NCI-H524 (cell line): ENCODE results near the gene RCBTB1.
"Not testable (repeated sequence)": the region's sequence is repeated elsewhere in the genome, so short reads cannot be mapped to it uniquely, and the experiment has no call there.

ENCODE experiments used
- DNase-seq, 2 experiments: peaks; one replicate each; lab custom pipeline; 2025; lab: John Stamatoyannopoulos, UW

Gene RCBTB1

GRCh38 chr13:49512578-49512977 is 72.8 kb downstream of the RCBTB1 start:
- DNase-seq, result no peak

DNA sequence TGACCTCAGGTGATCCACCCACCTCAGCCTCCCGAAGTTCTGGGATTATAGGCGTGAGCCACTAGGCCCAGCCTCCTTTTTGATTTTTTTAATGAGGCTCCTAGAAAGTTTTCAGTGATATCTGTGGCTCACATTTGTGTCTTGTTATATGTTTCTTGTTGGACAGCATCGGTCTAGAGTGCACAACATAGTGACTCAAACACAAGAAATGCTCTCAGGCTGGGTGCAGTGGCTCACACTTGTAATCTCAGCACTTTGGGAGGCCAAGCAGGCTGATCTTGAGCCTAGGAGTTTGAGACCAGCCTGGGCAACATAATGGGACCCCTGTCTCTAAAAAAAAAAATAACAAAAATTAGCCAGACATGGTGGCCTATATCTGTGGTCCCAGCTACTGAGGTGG is 81.4 kb downstream of the RCBTB1 start:
- DNase-seq, result no peak

DNA sequence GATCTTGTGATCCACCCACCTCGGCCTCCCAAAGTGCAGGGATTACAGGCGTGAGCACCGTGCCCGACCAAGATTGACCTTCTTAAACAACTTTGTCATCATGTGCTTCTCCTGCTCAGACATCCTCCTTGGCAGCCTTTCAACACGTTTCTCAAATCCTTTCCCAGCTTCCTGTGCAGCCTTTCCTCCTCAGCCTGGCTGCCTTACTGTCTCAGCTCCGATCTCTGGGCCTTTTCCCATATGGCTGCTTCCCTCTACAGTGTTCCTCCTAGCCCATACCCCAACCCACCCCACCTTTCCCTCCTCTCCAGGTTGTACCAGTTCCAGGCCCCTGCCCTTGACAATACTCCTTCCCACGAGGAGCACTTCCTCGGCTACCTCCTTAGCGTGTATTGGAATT is 82.4 kb downstream of the RCBTB1 start:
- no peak for DNase-seq

DNA sequence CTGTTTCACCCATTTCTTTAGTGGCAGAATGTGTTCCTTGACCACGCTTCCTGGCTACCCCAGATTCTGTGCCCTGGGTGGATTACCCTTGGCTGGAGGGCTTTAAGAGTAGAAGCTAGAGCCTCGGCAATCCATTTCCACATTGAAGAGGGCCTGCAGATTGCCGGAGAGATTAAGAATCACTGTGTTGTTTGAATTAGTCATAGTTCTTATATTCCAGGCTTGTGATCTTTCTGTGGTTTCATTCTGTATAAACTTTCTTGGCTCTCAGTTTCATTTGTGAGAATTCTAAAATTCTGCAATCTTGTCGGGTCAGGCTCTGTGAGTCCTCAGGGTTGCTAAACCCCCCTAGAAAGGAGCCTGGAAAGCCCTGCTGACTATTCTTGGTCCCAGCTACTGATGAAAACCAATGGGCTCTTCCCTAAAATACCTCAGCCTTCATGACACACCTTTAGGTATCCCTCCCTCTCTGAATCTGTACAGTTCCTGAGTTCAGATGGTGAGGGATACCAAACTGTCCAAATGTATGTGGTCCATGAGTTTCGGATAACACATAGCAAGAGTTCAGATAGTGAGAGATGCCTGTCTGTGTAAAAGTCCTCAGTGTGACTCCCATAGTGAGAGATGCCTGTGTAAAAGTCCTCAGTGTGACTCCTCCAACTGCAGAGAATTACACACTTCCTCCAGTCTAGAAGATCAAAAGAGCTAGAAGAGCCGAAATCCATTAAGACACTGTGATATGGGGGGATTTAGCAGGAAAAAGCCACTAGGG is 85.3 kb downstream of the RCBTB1 start:
- no peak for DNase-seq

- DNase-seq, result no peak
Observed at GRCh38 chr13:49498206-49498605, 87.2 kb downstream of the RCBTB1 start.

- DNase-seq, result no peak
Observed at GRCh38 chr13:49497272-49497671, 88.1 kb downstream of the RCBTB1 start.

DNA sequence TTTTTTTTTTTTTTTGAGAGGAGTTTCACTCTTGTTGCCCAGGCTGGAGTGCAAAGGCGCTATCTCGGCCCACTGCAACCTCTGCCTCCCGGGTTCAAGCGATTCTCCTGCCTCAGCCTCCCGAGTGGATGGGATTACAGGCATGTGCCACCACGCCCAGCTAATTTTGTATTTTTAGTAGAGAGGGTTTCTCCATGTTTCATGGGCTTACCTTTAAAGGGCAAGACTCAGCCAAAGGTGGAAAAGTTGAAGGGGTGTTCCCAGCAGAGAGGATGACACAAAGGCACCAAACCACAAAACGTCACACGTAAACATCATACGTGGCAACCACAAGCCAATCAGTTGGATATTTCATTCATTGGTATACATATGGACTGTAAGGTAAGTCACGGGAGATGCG is 88.5 kb downstream of the RCBTB1 start:
- not testable (repeated sequence) for DNase-seq

- no peak for DNase-seq
Observed at GRCh38 chr13:49495783-49496762, 89.3 kb downstream of the RCBTB1 start, which contains the start of gene PHF11. PHF11 (plus strand) TSS chr13:49495953; CDS start chr13:49496002, 49 bp downstream.

- DNase-seq, result no peak
Observed at GRCh38 chr13:49494645-49495044, 90.7 kb downstream of the RCBTB1 start.

DNA sequence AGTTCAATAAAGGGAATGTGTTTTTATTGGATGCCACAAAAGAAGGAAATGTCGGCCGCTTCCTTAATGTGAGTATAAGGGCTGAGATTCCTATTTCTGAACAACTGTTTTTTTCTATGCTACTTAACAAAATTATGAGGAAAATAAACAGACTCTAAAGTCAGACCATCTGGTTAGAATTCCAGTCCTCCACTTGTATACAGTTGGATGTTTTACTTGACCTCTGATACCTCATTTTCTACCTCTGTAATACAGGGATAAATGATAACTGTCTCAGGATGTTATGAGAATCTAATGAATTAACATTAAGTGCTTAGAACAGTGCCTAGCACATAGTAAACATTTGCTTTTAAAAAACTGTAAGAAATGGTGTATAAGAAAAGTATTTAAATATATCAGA is 96.8 kb downstream of the RCBTB1 start:
- DNase-seq, result no peak
